ENCODE measurements around the gene TPX2.
A peak's percentile ranks its signal among the peaks of the same experiment; 100 is the strongest.

TPX2 gene

GRCh38 chr20:31836853-31837608 lies 97.9 kb downstream of the TPX2 start:
- no peak for TF ChIP-seq CTCF (IDR thresholded peaks at IDR 0.05)
- no peak for DNase-seq
- Histone ChIP-seq H3K27ac (peak overlapping the region; percentile 67 to 92), H3K9me3 (no peaks in the 10 kb centered on the region), H3K36me3 (no peaks in the 10 kb centered on the region), H3K4me3 (no peak overlapping the region), H3K27me3 (no peaks in the 10 kb centered on the region), H3K4me1 (peaks cover 8 to 78% (median 62%) of the 10 kb centered on the region in 4 donors)
- intact Hi-C loops (cut with DNase I; ENCODE audit: low total_unique reads): no loop called here

GRCh38 chr20:31837896-31838397 lies 98.9 kb downstream of the TPX2 start:
- no peak for TF ChIP-seq CTCF (IDR thresholded peaks at IDR 0.05)

GRCh38 chr20:31838646-31839292 lies 99.7 kb downstream of the TPX2 start:
- intact Hi-C loops (cut with DNase I; ENCODE audit: low total_unique reads): no loop called here
- no peaks in the 10 kb centered on the region for H3K36me3 ChIP-seq
- no peak overlapping the region for H3K4me3 ChIP-seq
- no peaks in the 10 kb centered on the region for H3K9me3 ChIP-seq
- H3K27ac ChIP-seq: peak overlapping the region; percentile 89 to 92
- TF ChIP-seq CTCF (IDR thresholded peaks at IDR 0.05): no peak
- DNase-seq: no peak
- peaks cover 8 to 87% (median 79%) of the 10 kb centered on the region in 4 donors for H3K4me1 ChIP-seq
- H3K27me3 ChIP-seq: no peaks in the 10 kb centered on the region

More at GRCh38 chr20:31837896-31838397, 98.9 kb downstream of the TPX2 start:
- no peaks in the 10 kb centered on the region for H3K36me3 ChIP-seq
- intact Hi-C loops (cut with DNase I; ENCODE audit: low total_unique reads): no loop called here
- peak overlapping the region; percentile 17 to 92 for H3K27ac ChIP-seq
- no peaks in the 10 kb centered on the region for H3K9me3 ChIP-seq
- no peak overlapping the region for H3K4me3 ChIP-seq
- no peaks in the 10 kb centered on the region for H3K27me3 ChIP-seq
- DNase-seq: no peak
- H3K4me1 ChIP-seq: peaks cover 8 to 87% (median 70%) of the 10 kb centered on the region in 4 donors

GRCh38 chr20:31839782-31840487 lies 100.8 kb downstream of the TPX2 start:
- peaks cover 8 to 94% (median 85%) of the 10 kb centered on the region in 4 donors for H3K4me1 ChIP-seq
- intact Hi-C loops (cut with DNase I; ENCODE audit: low total_unique reads): no loop called here

More at GRCh38 chr20:31839782-31840487, 100.8 kb downstream of the TPX2 start:
- no peaks in the 10 kb centered on the region for H3K36me3 ChIP-seq
- no peaks in the 10 kb centered on the region for H3K9me3 ChIP-seq
- no peak overlapping the region for H3K4me3 ChIP-seq
- no peak for DNase-seq
- no peaks in the 10 kb centered on the region for H3K27me3 ChIP-seq
- no peak for TF ChIP-seq CTCF (IDR thresholded peaks at IDR 0.05)
- peak overlapping the region; percentile 89 to 92 for H3K27ac ChIP-seq

All from tibial artery (tissue), 4 donors.